Fibroblast of lung (primary cell): ENCODE measurements around the gene SYNE1. TPM values are rescaled to one million over a fixed set of nuclear protein-coding genes. Genes with fewer than 3 reads are reported as not detected.

Experiments used
- DNase-seq, 2 donors: peaks; one replicate each; pipeline versions ENCODE4 v3.0.0 to v3.0.0-alpha.2; 2010; ENCODE audit warnings: low read depth in 2 of 2
- H2AFZ ChIP-seq: 2 replicates; pipeline ENCODE4 v1.5.1; 2012; ENCODE audit warnings: low read length, control low read depth, inconsistent platforms
- H3K27ac ChIP-seq: 2 replicates; pipeline ENCODE4 v1.5.1; 2011; ENCODE audit warnings: low read length, control low read depth; ENCODE audit not compliant: insufficient read depth
- H3K27me3 ChIP-seq: 2 replicates; pipeline ENCODE4 v1.5.1; 2011; ENCODE audit warnings: mild to moderate bottlenecking, low read length; ENCODE audit not compliant: control insufficient read depth, insufficient read depth
- H3K36me3 ChIP-seq: 2 replicates; pipeline ENCODE4 v1.5.1; 2011; ENCODE audit warnings: low read length; ENCODE audit not compliant: control insufficient read depth, insufficient read depth
- H3K4me1 ChIP-seq: 2 replicates; pipeline ENCODE4 v1.5.1; 2011; ENCODE audit warnings: low read length; ENCODE audit not compliant: control insufficient read depth, insufficient read depth; ENCODE audit errors: extremely low read depth
- H3K4me2 ChIP-seq: 2 replicates; pipeline ENCODE4 v1.5.1; 2011; ENCODE audit warnings: low read length, control low read depth; ENCODE audit not compliant: insufficient read depth; ENCODE audit errors: extremely low read depth
- H3K4me3 ChIP-seq, 4 experiments: fragments of 200-600 bp in 1 of 4; sonication (generic) in 1 of 4; replicated peaks in 1 of 4; 2 replicates each; pipeline ENCODE4 v1.5.1; 2011 to 2016; ENCODE audit warnings: low read length in 4 of 4, low read depth in 3 of 4, mild to moderate bottlenecking in 3 of 4, control low read depth in 2 of 4, inconsistent platforms in 1 of 4, mixed read lengths in 1 of 4; ENCODE audit not compliant: insufficient read depth in 1 of 4; ENCODE audit errors: control extremely low read depth in 1 of 4
- H3K79me2 ChIP-seq: 2 replicates; pipeline ENCODE4 v1.5.1; 2012; ENCODE audit warnings: mild to moderate bottlenecking, low read length, inconsistent platforms; ENCODE audit not compliant: control insufficient read depth, insufficient read depth
- H3K9ac ChIP-seq: 2 replicates; pipeline ENCODE4 v1.5.1; 2011; ENCODE audit warnings: mild to moderate bottlenecking, low read length, control low read depth; ENCODE audit not compliant: insufficient read depth
- H3K9me3 ChIP-seq: 2 replicates; pipeline ENCODE4 v1.5.1; 2012; ENCODE audit warnings: low read depth, low read length; ENCODE audit not compliant: control insufficient read depth, insufficient read depth
- H4K20me1 ChIP-seq: 2 replicates; pipeline ENCODE4 v1.5.1; 2011; ENCODE audit warnings: low read length; ENCODE audit not compliant: control insufficient read depth, insufficient read depth; ENCODE audit errors: extremely low read depth
- EZH2 ChIP-seq: IDR thresholded peaks from 2 replicates; pipeline ENCODE4 v1.5.1; 2012; ENCODE audit warnings: low read length, control low read depth, mild to moderate bottlenecking; ENCODE audit errors: missing control alignments
- polyA plus RNA-seq, 2 donors: library from polyadenylated mRNA; depleted of rRNA in 1 of 2; stranded (reverse) in 1 of 2; unstranded in 1 of 2; fragments of >200 nt; gene quantifications; 2 replicates each; pipeline ENCODE4 v1.2.1, GENCODE V29; 2011 to 2012; ENCODE audit warnings: missing spikeins in 1 of 2
- total RNA-seq: library from RNA; depleted of rRNA; stranded (reverse); fragments of >200 nt; gene quantifications from 2 replicates; pipeline ENCODE4 v1.2.1, GENCODE V29; 2014
- TF ChIP-seq, protein P1 (sequence below), 2 donors: IDR thresholded peaks in 1 of 2; conservative IDR thresholded peaks in 1 of 2; 1 replicate in 1 of 2; 2 replicates in 1 of 2; pipeline ENCODE4 v1.5.1; 2011 to 2012; ENCODE audit warnings: low read length in 2 of 2, control low read depth in 1 of 2, inconsistent platforms in 1 of 2, low read depth in 1 of 2, mild to moderate bottlenecking in 1 of 2

SYNE1 gene
- total and polyA plus RNA-seq, 2 donors (not counting 1 experiment from before 2014, with no cell fraction given): 21.7 to 219 TPM

DNA sequence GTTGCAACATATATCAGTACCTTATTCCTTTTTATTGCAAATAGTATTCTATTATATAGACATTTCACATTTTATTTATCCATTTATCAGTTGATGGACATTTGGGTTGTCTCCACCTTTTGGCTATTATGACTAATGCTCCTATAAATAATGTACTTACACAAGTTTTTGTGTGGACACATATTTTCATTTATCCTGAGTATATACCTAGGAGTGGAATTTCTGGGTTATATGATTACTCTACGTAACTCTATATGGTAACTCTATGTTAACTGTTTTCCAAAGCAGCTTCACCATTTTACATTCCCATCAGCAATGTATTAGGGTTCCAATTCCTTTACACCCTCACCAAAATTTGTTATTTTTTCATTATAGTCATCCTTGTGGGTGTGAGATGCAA, 424.7 kb downstream of the SYNE1 start:
- Histone ChIP-seq H3K79me2 (no peaks in the 10 kb centered on the region), H3K36me3 (no peaks in the 10 kb centered on the region), H3K4me3 (no peak overlapping the region), H3K27me3 (no peaks in the 10 kb centered on the region), H3K4me2 (no peak overlapping the region), H3K9ac (no peak overlapping the region), H3K4me1 (no peaks in the 10 kb centered on the region), H2AFZ (no peak overlapping the region), H4K20me1 (no peaks in the 10 kb centered on the region), H3K27ac (no peak overlapping the region), H3K9me3 (no peaks in the 10 kb centered on the region)
- no peak for DNase-seq
- no peak for TF ChIP-seq EZH2

DNA sequence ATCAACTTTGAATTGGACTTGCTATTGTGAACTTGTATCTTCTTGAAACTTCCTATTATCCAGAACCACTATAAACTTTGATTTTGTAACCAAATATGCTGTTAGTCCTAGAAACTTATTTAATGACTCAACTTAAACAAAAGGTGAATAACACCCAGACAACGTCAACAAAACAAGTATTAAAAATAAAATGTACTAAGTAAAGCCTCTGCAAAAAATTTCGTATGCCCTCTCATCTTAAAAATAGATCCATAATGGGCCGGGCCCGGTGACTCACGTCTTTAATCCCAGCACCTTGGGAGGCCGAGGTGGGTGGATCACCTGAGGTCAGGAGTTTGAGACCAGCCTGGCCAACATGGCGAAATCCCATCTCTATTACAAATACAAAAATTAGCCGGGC, 428.0 kb downstream of the SYNE1 start:
- TF ChIP-seq, protein P1, sequence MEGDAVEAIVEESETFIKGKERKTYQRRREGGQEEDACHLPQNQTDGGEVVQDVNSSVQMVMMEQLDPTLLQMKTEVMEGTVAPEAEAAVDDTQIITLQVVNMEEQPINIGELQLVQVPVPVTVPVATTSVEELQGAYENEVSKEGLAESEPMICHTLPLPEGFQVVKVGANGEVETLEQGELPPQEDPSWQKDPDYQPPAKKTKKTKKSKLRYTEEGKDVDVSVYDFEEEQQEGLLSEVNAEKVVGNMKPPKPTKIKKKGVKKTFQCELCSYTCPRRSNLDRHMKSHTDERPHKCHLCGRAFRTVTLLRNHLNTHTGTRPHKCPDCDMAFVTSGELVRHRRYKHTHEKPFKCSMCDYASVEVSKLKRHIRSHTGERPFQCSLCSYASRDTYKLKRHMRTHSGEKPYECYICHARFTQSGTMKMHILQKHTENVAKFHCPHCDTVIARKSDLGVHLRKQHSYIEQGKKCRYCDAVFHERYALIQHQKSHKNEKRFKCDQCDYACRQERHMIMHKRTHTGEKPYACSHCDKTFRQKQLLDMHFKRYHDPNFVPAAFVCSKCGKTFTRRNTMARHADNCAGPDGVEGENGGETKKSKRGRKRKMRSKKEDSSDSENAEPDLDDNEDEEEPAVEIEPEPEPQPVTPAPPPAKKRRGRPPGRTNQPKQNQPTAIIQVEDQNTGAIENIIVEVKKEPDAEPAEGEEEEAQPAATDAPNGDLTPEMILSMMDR (conservative IDR thresholded peaks at IDR 0.05 in 1 of 2, IDR thresholded peaks at IDR 0.05 in 1 of 2; ENCODE audit: low read depth in 1 of 2, low read length in 2 of 2): no peak
- TF ChIP-seq EZH2: no peak
- H3K4me1 ChIP-seq: no peaks in the 10 kb centered on the region
- no peak for DNase-seq
- no peak overlapping the region for H3K9ac ChIP-seq
- H3K4me3 ChIP-seq: no peak overlapping the region
- no peak overlapping the region for H3K27ac ChIP-seq
- no peaks in the 10 kb centered on the region for H3K79me2 ChIP-seq
- no peaks in the 10 kb centered on the region for H4K20me1 ChIP-seq
- H2AFZ ChIP-seq: no peak overlapping the region
- no peaks in the 10 kb centered on the region for H3K27me3 ChIP-seq
- H3K4me2 ChIP-seq: no peak overlapping the region
- no peaks in the 10 kb centered on the region for H3K9me3 ChIP-seq
- peaks cover 1% of the 10 kb centered on the region for H3K36me3 ChIP-seq

DNA sequence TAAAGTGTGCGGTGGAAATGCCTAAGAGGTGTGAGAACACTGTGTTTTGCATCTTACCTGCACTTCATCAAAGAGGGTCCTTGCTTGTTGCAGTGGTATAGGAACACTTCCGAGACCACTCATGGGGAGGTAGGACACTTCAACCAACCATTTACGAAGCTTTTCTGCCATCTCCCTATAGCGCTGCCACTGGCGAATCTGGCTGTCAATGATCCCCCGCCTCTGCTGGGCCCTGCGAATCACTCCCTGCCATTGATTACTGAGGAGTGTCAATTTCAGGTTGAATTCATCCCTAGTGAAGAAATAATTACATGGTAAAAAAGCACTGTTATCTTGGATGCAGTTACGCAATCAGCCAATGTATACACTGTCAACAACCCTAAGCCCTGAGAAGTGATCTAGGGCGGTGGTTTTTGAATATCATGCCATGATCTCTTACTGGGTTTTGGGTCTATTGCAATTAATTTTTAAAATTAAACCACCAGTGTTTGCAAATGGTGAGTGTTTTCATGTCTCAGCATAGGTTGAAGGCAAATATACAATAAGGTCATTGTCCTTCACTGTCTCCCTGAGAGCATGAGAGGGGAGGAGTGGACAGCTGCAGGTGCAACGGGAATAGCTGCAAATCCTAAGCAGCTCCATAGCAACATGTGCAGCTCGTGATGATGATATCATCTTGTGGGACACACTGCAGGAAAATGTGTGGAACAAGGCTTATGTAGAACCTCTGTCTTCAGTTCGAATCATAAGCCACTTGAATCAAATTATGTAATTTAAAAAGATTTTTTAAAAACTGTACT, 429.0 kb downstream of the SYNE1 start:
- Histone ChIP-seq H3K79me2 (no peaks in the 10 kb centered on the region), H3K4me1 (no peaks in the 10 kb centered on the region), H3K4me2 (no peak overlapping the region), H3K9me3 (no peaks in the 10 kb centered on the region), H4K20me1 (no peaks in the 10 kb centered on the region), H3K27me3 (no peaks in the 10 kb centered on the region), H2AFZ (no peak overlapping the region), H3K36me3 (peaks cover 1% of the 10 kb centered on the region), H3K4me3 (no peak overlapping the region), H3K27ac (no peak overlapping the region), H3K9ac (no peak overlapping the region)
- TF ChIP-seq EZH2: no peak
- TF ChIP-seq, protein P1 (conservative IDR thresholded peaks at IDR 0.05 in 1 of 2, IDR thresholded peaks at IDR 0.05 in 1 of 2; ENCODE audit: low read depth in 1 of 2, low read length in 2 of 2): no peak
- no peak for DNase-seq
